GM19455 (cell line): ENCODE results near the gene RPEL1.

Experiments used
- ATAC-seq: cut with Tn5 transposase; IDR thresholded peaks from one replicate; pipeline ENCODE4 v1.9.1; 2021; ENCODE audit not compliant: unreplicated experiment

Gene RPEL1

GRCh38 chr10:103278537-103278823 is 32.8 kb downstream of the RPEL1 start:
- no peak for ATAC-seq

- no peak for ATAC-seq
Observed at GRCh38 chr10:103278862-103279298, 33.2 kb downstream of the RPEL1 start.

GRCh38 chr10:103280031-103280430 is 34.3 kb downstream of the RPEL1 start:
- ATAC-seq = no peak

GRCh38 chr10:103280506-103280905 is 34.8 kb downstream of the RPEL1 start:
- ATAC-seq = no peak

GRCh38 chr10:103281753-103282152 is 36.1 kb downstream of the RPEL1 start:
- ATAC-seq = no peak

- no peak for ATAC-seq
Observed at GRCh38 chr10:103282961-103283360, 37.3 kb downstream of the RPEL1 start.

GRCh38 chr10:103284170-103284569 is 38.5 kb downstream of the RPEL1 start:
- no peak for ATAC-seq

GRCh38 chr10:103287992-103288391 is 42.3 kb downstream of the RPEL1 start:
- ATAC-seq = no peak

- ATAC-seq = no peak
Observed at GRCh38 chr10:103291588-103291987, 45.9 kb downstream of the RPEL1 start.

- ATAC-seq = no peak
Observed at GRCh38 chr10:103295374-103296015, 49.8 kb downstream of the RPEL1 start.
